ENCODE results near the gene CENPH. TPM values are rescaled to one million over a fixed set of nuclear protein-coding genes. Genes with fewer than 3 reads are reported as not detected.

The CENPH gene
- total RNA-seq, 1 experiment from 2014 or later: 79.0 TPM

- no peak for ATAC-seq
- Mint-ChIP-seq H3K27me3 (ENCODE audit: low read depth) (no peaks in the 10 kb centered on the region), H3K27ac (peak overlapping the region; percentile 55; the same call in 1 of the 2 replicates), H3K4me3 (no peak overlapping the region), H3K9me3 (no peaks in the 10 kb centered on the region), H3K4me1 (peaks cover 10% of the 10 kb centered on the region), H3K36me3 (0 out of 2 replicates have a peak, but pooled peaks cover 3% of the 10 kb centered on the region)
- POLR2A ChIA-PET: no interaction called here
- CTCF ChIA-PET: no interaction called here
- no peak for TF ChIP-seq FOXP1 (CRISPR knock-in tag; IDR thresholded peaks at IDR 0.05; ENCODE audit: borderline replicate concordance)
- no peak for TF ChIP-seq ZNF512 (CRISPR knock-in tag; IDR thresholded peaks at IDR 0.05; ENCODE audit: borderline replicate concordance)
- no peak for TF ChIP-seq TEAD1 (CRISPR knock-in tag; IDR thresholded peaks at IDR 0.05)
- TF ChIP-seq ELF4 (CRISPR knock-in tag; IDR thresholded peaks at IDR 0.05; ENCODE audit: low read depth): no peak
- no peak for TF ChIP-seq IRF1 (CRISPR knock-in tag; IDR thresholded peaks at IDR 0.05)
- TF ChIP-seq ESRRA (CRISPR knock-in tag; IDR thresholded peaks at IDR 0.05; ENCODE audit: borderline replicate concordance): no peak
- no peak for TF ChIP-seq TP53 (CRISPR knock-in tag; IDR thresholded peaks at IDR 0.05)
- TF ChIP-seq ATF2 (CRISPR knock-in tag; IDR thresholded peaks at IDR 0.05; ENCODE audit: borderline replicate concordance, low read depth): no peak
- no peak for TF ChIP-seq ZNF396 (CRISPR knock-in tag; IDR thresholded peaks at IDR 0.05; ENCODE audit: borderline replicate concordance)
- no peak for DNase-seq (ENCODE audit: low spot score)
Observed at GRCh38 chr5:69248019-69248418, 58.6 kb downstream of the CENPH start.

- TF ChIP-seq MAX (CRISPR knock-in tag; IDR thresholded peaks at IDR 0.05) (no peak), JUN (CRISPR knock-in tag; IDR thresholded peaks at IDR 0.05) (no peak), ZNF512 (CRISPR knock-in tag; IDR thresholded peaks at IDR 0.05; ENCODE audit: borderline replicate concordance) (no peak), FOXK1 (CRISPR knock-in tag; IDR thresholded peaks at IDR 0.05) (no peak), E2F1 (CRISPR knock-in tag; IDR thresholded peaks at IDR 0.05) (no peak), ZNF317 (CRISPR knock-in tag; IDR thresholded peaks at IDR 0.05; ENCODE audit: borderline replicate concordance, low read depth) (no peak), TP53 (CRISPR knock-in tag; IDR thresholded peaks at IDR 0.05) (no peak), ZNF423 (CRISPR knock-in tag; IDR thresholded peaks at IDR 0.05) (no peak), PREB (CRISPR knock-in tag; IDR thresholded peaks at IDR 0.05; ENCODE audit: borderline replicate concordance) (no peak), ELF4 (CRISPR knock-in tag; IDR thresholded peaks at IDR 0.05; ENCODE audit: low read depth) (no peak), PRDM15 (CRISPR knock-in tag; IDR thresholded peaks at IDR 0.05) (no peak), NFYB (CRISPR knock-in tag; conservative IDR thresholded peaks at IDR 0.05; ENCODE audit: low read depth) (no peak), CREM (CRISPR knock-in tag; IDR thresholded peaks at IDR 0.05) (no peak), IRF2 (CRISPR knock-in tag; IDR thresholded peaks at IDR 0.05; ENCODE audit: borderline replicate concordance, low read depth) (no peak), MXD4 (CRISPR knock-in tag; IDR thresholded peaks at IDR 0.05; ENCODE audit: borderline replicate concordance) (no peak)
- POLR2A ChIA-PET: no interaction called here
- no peak overlapping the region for H3K4me3 Mint-ChIP-seq
- peak overlapping the region; percentile 61; the same call in 1 of the 2 replicates for H3K27ac Mint-ChIP-seq
- H3K4me1 Mint-ChIP-seq: peaks cover 3% of the 10 kb centered on the region; the same call in 1 of the 2 replicates
- no peaks in the 10 kb centered on the region for H3K27me3 Mint-ChIP-seq (ENCODE audit: low read depth)
- DNase-seq (ENCODE audit: low spot score) (no peak), ATAC-seq (no peak)
- peaks cover 9% of the 10 kb centered on the region for H3K36me3 Mint-ChIP-seq
- CTCF ChIA-PET: interaction anchor here (0.5 kb wide), 1 partner anchor 10 kb away, joined by 3 read pairs; no protein-coding TSS in a partner anchor
- no peaks in the 10 kb centered on the region for H3K9me3 Mint-ChIP-seq
Observed at GRCh38 chr5:69250593-69250992, 61.2 kb downstream of the CENPH start.

All from WTC11 (cell line).